Measurements from ENCODE around the gene AK8. TPM values are rescaled to one million over a fixed set of nuclear protein-coding genes. Genes with fewer than 3 reads are reported as not detected.

AK8 gene
- total and polyA plus RNA-seq, 12 donors, result 0.09 to 1.0 (median 0.21) TPM; not detected in 6

DNA sequence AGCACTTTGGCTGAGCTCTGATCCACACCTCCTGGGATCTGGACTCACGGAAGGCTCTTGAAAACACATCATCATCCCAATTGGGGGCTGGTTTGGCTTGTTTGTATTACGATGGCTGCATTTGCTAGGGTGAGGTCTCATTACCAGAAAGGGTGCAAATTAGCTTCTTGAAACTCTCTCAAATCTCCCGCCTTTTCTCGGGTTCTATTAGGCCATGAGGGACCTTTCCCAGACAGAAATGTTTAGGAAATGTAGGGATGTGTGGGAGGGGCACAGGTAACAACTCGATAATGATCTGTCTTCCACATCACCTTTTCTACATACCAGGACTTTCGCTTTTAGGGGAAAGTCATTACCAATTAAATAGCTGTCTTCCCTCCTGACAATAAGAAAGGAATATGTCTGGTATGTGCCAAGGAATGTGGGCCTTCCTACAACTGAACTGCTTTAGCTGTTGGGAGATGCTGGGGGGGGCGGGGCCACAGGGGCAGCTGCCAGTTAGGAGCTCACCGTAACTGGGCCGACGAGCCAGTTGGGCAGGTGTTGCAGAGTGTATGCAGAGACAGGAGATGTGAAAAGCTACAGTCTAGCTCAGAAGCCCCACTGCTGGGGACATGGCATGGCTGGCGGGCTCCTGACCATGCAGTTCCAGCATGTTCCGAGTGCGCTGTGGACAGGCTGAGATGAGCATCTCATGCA lies 71.2 kb downstream of the AK8 start:
- ATAC-seq (no peak), DNase-seq (no peak)
- intact Hi-C loops (cut with DNase I), result loop anchor here in 2 of 10 donors (10.0 kb wide), 2 partner anchors 132 to 168 kb away; partner anchors contain the start of genes GFI1B (in 1 of the 2) and GTF3C4 (in 1 of the 2)

DNA sequence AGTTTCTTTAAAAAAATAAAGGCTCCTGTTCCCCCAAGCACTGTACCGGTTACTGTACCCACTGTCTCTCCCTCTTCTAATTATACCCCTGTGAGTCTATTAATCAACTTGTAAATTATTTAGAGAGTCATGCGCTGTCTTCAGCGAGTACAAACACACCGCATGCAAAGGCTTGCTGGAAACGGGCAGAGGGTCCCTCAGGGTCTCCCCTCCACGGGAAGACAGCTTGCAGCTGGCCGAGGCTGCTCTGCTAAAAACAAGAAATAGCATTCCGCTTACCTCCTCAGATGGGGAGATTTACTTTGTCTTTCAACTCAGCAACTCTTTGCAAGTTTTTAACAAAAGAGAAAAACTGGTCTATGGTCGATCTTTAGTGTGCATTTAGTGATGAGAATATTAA lies 71.8 kb downstream of the AK8 start:
- DNase-seq (no peak), ATAC-seq (no peak)
- Histone ChIP-seq H3K4me3 (no peak overlapping the region), H3K4me1 (no peaks in the 10 kb centered on the region), H3K36me3 (no peaks in the 10 kb centered on the region), H3K27me3 (peaks cover 0 to 30% (median 8%) of the 10 kb centered on the region in 7 donors), H3K27ac (no peak overlapping the region), H3K9me3 (no peaks in the 10 kb centered on the region)
- 53% methylated on average over 9 of the region's 9 CpGs for WGBS, 2 donors
- intact Hi-C loops (cut with DNase I), result loop anchor here in 2 of 10 donors (10.0 kb wide), 2 partner anchors 132 to 168 kb away; partner anchors contain the start of genes GFI1B (in 1 of the 2) and GTF3C4 (in 1 of the 2)
- TF ChIP-seq, protein P1, sequence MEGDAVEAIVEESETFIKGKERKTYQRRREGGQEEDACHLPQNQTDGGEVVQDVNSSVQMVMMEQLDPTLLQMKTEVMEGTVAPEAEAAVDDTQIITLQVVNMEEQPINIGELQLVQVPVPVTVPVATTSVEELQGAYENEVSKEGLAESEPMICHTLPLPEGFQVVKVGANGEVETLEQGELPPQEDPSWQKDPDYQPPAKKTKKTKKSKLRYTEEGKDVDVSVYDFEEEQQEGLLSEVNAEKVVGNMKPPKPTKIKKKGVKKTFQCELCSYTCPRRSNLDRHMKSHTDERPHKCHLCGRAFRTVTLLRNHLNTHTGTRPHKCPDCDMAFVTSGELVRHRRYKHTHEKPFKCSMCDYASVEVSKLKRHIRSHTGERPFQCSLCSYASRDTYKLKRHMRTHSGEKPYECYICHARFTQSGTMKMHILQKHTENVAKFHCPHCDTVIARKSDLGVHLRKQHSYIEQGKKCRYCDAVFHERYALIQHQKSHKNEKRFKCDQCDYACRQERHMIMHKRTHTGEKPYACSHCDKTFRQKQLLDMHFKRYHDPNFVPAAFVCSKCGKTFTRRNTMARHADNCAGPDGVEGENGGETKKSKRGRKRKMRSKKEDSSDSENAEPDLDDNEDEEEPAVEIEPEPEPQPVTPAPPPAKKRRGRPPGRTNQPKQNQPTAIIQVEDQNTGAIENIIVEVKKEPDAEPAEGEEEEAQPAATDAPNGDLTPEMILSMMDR (IDR thresholded peaks at IDR 0.05), result no peak

More for the DNA sequence above, 71.2 kb downstream of the AK8 start:
- Histone ChIP-seq H3K27me3 (peaks cover 0 to 26% (median 8%) of the 10 kb centered on the region in 7 donors), H3K27ac (no peak overlapping the region), H3K4me3 (no peak overlapping the region), H3K36me3 (no peaks in the 10 kb centered on the region), H3K4me1 (no peaks in the 10 kb centered on the region), H3K9me3 (no peaks in the 10 kb centered on the region)
- 59 to 65% methylated on average over 13 of the region's 13 CpGs for WGBS, 2 donors
- TF ChIP-seq, protein P1 (IDR thresholded peaks at IDR 0.05), result no peak

DNA sequence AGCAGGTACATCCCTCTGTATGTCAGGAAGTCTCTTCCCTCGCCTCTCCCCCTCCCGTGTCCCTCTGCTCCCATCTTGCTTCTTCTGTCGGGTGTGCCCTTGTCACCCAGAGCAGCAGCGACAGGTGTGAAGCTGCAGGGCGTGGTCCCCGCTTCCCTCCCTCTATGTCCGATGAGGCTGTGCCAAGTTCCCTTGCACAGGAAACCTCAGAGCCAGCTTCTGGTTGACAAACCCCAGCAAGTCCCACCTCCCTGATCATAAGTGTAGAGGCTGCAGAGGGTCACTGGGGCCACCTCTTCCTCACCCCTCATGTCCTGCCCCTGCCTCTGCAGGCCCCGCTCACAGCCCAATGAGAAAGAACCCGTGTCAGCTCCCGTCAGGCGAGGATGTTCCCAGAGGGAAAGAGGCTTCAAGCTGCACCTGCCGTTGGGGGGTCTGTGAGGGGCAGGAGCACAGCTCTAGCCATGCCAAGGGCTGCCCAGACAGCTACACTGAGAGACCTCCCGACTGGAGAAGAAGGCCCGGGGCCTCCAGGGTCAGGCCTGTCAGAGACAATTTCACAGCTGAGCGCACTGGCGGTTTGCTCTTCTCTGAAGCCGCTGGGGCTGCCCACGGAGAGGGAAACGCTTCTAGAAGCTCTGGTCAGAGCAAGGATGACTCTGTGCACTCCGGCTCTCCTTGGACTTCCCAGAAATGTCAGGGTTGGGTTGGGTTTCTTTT lies 73.3 kb downstream of the AK8 start:
- intact Hi-C loops (cut with DNase I), result loop anchor here in 9 of 10 donors (5.0 to 10.0 kb wide), 5 partner anchors 130 to 392 kb away; partner anchors contain the start of genes CFAP77 (in 5 of the 9), GFI1B (in 1 of the 9) and GTF3C4 (in 1 of the 9)
- Histone ChIP-seq H3K4me1 (peaks cover 0 to 7% (median 3%) of the 10 kb centered on the region in 9 donors), H3K4me3 (no peak overlapping the region), H3K36me3 (no peaks in the 10 kb centered on the region), H3K9me3 (no peaks in the 10 kb centered on the region), H3K27ac (no peak overlapping the region), H3K27me3 (peaks cover 0 to 32% (median 10%) of the 10 kb centered on the region in 7 donors)
- ATAC-seq, result no peak
- TF ChIP-seq, protein P1 (IDR thresholded peaks at IDR 0.05), result no peak
- WGBS, 2 donors, result 72 to 73% methylated on average over 20 of the region's 20 CpGs
- DNase-seq, result no peak

DNA sequence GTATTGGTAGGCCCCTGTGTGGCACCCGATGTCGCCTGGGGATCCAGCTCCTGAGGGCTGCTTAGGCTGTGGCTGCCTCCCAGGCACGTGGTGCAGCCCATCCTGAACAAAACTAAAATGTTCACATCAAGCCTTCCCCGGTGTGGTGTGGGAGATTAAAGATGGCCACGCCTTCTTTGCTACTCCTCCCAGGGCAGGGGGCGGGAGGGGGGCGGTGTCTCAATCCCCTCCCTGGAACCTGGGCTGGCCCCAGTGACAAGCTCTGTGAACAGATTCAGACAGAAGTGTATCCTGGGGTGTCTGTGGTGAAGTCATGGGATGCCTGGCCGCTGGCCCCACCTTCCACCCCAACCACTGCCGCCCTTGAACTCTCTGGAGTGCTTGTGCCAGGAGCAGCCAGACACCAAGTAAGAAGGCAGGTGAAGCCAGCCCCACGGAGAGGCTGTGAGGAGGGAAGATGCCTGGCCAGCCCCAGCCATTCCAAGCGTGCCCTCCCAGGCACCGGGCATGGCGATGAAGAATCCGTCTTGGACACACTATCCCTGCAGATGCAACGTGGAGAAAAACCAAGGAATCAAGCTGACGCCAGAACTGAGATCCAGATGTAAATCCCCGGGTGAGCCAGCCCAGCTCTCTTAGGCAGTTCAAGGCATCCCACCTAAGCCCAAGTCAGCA lies 75.8 kb downstream of the AK8 start:
- H3K4me1 ChIP-seq, result peaks cover 7 to 27% (median 13%) of the 10 kb centered on the region in 9 donors
- TF ChIP-seq, protein P1 (IDR thresholded peaks at IDR 0.05), result no peak
- no peak for ATAC-seq
- peaks cover 0 to 32% (median 12%) of the 10 kb centered on the region in 7 donors for H3K27me3 ChIP-seq
- intact Hi-C loops (cut with DNase I), result loop anchor here in 9 of 10 donors (5.0 to 10.0 kb wide), 5 partner anchors 127 to 390 kb away; partner anchors contain the start of genes CFAP77 (in 5 of the 9), GFI1B (in 1 of the 9) and GTF3C4 (in 1 of the 9)
- H3K27ac ChIP-seq, result no peak overlapping the region
- DNase-seq, result no peak
- H3K36me3 ChIP-seq, result no peaks in the 10 kb centered on the region
- no peaks in the 10 kb centered on the region for H3K9me3 ChIP-seq
- 65 to 69% methylated on average over 17 of the region's 17 CpGs for WGBS, 2 donors
- no peak overlapping the region for H3K4me3 ChIP-seq
